ENCODE measurements around the gene VEGFB.
"Not testable (repeated sequence)": the region's sequence is repeated elsewhere in the genome, so short reads cannot be mapped to it uniquely, and the experiment has no call there.

Gene VEGFB

DNA sequence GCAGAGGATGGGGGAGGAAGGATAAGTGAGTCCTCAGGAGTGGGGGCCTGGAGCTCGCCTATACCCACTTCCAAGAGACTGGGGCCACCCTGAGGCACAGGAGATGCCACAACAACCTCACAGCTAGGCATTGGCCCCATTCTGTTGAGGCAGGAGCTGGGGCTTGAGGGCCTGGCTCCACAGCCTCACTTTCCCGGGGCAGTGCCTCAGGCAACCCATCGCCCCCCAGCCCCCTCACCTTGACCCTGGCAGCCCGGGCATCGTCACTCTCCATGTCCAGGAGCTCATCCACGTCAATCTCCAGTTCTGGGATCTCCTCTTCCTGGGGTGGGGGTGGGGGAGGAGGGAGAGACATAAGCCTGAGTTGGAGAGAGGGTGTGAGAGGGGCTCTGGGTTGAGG is 10.6 kb downstream of the VEGFB start:
- H4K91ac ChIP-seq (ENCODE audit: low read depth, low read length) = peak overlapping the region; percentile 67
- H3K79me2 ChIP-seq (ENCODE audit: control insufficient read depth, insufficient read depth, low read length, poor library complexity) = peaks cover 32% of the 10 kb centered on the region
- no CpG with 5 or more reads among the region's 6 CpGs for WGBS (ENCODE audit: extremely low coverage, insufficient coverage, insufficient read length)
- no peak overlapping the region for H4K12ac ChIP-seq (ENCODE audit: low read depth, low read length)
- H4K8ac ChIP-seq (ENCODE audit: low read depth, low read length) = peak overlapping the region; percentile 61
- peak overlapping the region; percentile 18 for H3K14ac ChIP-seq (ENCODE audit: low read length)
- peak overlapping the region; percentile 97 for H3K4me3 ChIP-seq (ENCODE audit: low read depth, low read length)
- H3K79me1 ChIP-seq (ENCODE audit: low read length) = peaks cover 44% of the 10 kb centered on the region
- peaks cover 4% of the 10 kb centered on the region for H3K9me3 ChIP-seq (ENCODE audit: insufficient read depth, low read depth, low read length)
- peak overlapping the region; percentile 87 for H3K27ac ChIP-seq (ENCODE audit: low read depth, low read length)
- H2AFZ ChIP-seq (ENCODE audit: insufficient read depth, low read length, poor library complexity) = no peak overlapping the region
- no peaks in the 10 kb centered on the region for H3K27me3 ChIP-seq (ENCODE audit: insufficient read depth, low read length)
- no peak for DNase-seq
- H3K4me2 ChIP-seq (ENCODE audit: low read length) = peak overlapping the region; percentile 73
- peaks cover 23 to 37% of the 10 kb centered on the region in 2 experiments for H3K4me1 ChIP-seq (ENCODE audit: control insufficient read depth in 1 of 2, insufficient read depth in 2 of 2, low read length in 2 of 2)
- peak overlapping the region; percentile 11 for H2AK5ac ChIP-seq (ENCODE audit: low read length)
- H3K4ac ChIP-seq (ENCODE audit: low read depth, low read length) = peak overlapping the region; percentile 89
- H3K9ac ChIP-seq (ENCODE audit: low read length) = peak overlapping the region; percentile 32
- peak overlapping the region; percentile 22 for H3K18ac ChIP-seq (ENCODE audit: low read length)
- no peak overlapping the region for H2BK5ac ChIP-seq (ENCODE audit: low read depth, low read length, poor library complexity)
- H3K36me3 ChIP-seq (ENCODE audit: control insufficient read depth in 1 of 2, insufficient read depth in 2 of 2, low read length in 2 of 2) = peaks cover 19 to 26% of the 10 kb centered on the region in 2 experiments
- H3K23ac ChIP-seq (ENCODE audit: low read length) = no peak overlapping the region
- H2BK12ac ChIP-seq (ENCODE audit: low read length) = peak overlapping the region; percentile 18
- peak overlapping the region; percentile 23 for H2BK120ac ChIP-seq (ENCODE audit: insufficient read depth, low read length, poor library complexity)

DNA sequence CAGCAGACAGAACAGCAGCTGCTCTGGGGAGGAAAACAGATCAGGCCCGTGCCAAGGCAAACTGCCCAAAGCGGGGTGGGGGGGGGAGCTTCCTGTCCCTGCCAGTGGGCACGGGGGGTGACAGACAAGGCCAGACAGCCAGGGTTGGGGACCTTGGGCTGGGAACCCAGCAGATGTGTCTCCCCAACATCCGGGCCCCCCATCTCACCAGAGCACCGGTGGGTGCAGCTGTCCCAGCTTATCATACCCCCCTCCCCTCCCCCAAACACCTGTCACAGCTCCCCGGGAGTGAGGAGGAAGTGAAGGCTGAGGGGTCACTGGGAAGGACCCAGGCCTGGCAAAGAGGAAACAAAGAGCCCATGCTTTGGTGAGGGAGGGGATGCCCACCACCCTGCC is 11.0 kb downstream of the VEGFB start:
- Histone ChIP-seq H3K23ac (ENCODE audit: low read length) (no peak overlapping the region), H2BK120ac (ENCODE audit: insufficient read depth, low read length, poor library complexity) (peak overlapping the region; percentile 23), H3K4me1 (ENCODE audit: control insufficient read depth in 1 of 2, insufficient read depth in 2 of 2, low read length in 2 of 2) (peaks cover 20 to 32% of the 10 kb centered on the region in 2 experiments), H3K27ac (ENCODE audit: low read depth, low read length) (peak overlapping the region; percentile 87), H2AK5ac (ENCODE audit: low read length) (no peak overlapping the region), H3K27me3 (ENCODE audit: insufficient read depth, low read length) (no peaks in the 10 kb centered on the region), H3K4ac (ENCODE audit: low read depth, low read length) (peak overlapping the region; percentile 89), H3K18ac (ENCODE audit: low read length) (peak overlapping the region; percentile 41), H2AFZ (ENCODE audit: insufficient read depth, low read length, poor library complexity) (no peak overlapping the region), H3K4me2 (ENCODE audit: low read length) (peak overlapping the region; percentile 73), H2BK12ac (ENCODE audit: low read length) (no peak overlapping the region), H3K36me3 (ENCODE audit: control insufficient read depth in 1 of 2, insufficient read depth in 2 of 2, low read length in 2 of 2) (peaks cover 19 to 26% of the 10 kb centered on the region in 2 experiments), H4K91ac (ENCODE audit: low read depth, low read length) (peak overlapping the region; percentile 67), H4K12ac (ENCODE audit: low read depth, low read length) (no peak overlapping the region), H3K9me3 (ENCODE audit: insufficient read depth, low read depth, low read length) (peaks cover 4% of the 10 kb centered on the region), H3K14ac (ENCODE audit: low read length) (peak overlapping the region; percentile 78), H3K79me1 (ENCODE audit: low read length) (peaks cover 41% of the 10 kb centered on the region), H3K9ac (ENCODE audit: low read length) (peak overlapping the region; percentile 32), H3K4me3 (ENCODE audit: low read depth, low read length) (peak overlapping the region; percentile 97), H2BK5ac (ENCODE audit: low read depth, low read length, poor library complexity) (no peak overlapping the region), H4K8ac (ENCODE audit: low read depth, low read length) (peak overlapping the region; percentile 32), H3K79me2 (ENCODE audit: control insufficient read depth, insufficient read depth, low read length, poor library complexity) (peaks cover 32% of the 10 kb centered on the region)
- no peak for DNase-seq
- WGBS (ENCODE audit: extremely low coverage, insufficient coverage, insufficient read length) = no CpG with 5 or more reads among the region's 6 CpGs

DNA sequence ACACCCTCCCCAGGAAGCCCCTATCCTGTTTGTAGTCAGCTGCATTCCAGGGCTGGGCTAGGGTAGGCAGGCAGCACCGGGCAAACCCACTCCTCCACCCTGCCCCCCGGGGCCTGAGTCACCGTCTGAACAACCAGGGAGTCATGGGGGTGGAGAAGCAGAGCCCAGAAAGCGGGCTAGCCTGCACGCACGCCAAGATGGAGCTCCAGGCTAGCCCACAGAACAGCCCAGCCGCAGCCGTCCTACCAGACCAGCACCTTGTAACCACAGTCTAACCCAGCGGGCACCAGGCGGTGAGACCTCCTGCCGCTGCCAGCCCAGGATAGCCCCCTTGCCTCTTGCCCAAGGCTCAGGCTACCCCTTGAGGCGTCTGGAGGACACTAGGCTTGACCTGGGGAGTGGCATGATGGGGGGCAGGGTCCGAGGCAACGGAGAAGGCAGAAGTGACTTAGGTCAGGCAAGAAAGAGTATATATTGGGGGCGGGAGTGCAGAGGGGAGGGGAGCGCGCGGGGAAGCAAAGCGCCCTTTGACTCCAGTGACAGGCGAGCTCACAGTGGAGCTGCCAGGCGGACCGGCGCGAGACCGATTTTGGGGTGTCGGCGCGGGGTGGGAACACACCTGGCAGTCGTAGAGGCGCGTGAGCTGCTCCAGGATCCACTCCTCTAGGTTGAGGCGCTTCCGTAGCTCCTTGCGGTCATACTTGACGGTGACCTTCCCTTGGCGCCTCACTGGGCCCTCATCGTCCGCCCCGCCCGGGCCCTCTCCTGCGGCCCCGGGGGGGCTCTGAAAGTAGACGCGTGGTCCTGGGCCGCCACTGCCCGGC is 11.6 kb downstream of the VEGFB start:
- Histone ChIP-seq H3K4me3 (ENCODE audit: low read depth, low read length) (peak overlapping the region; percentile 97), H3K27me3 (ENCODE audit: insufficient read depth, low read length) (no peaks in the 10 kb centered on the region), H3K36me3 (ENCODE audit: control insufficient read depth in 1 of 2, insufficient read depth in 2 of 2, low read length in 2 of 2) (peaks cover 19 to 26% of the 10 kb centered on the region in 2 experiments), H4K12ac (ENCODE audit: low read depth, low read length) (peak overlapping the region; percentile 56), H4K8ac (ENCODE audit: low read depth, low read length) (peak overlapping the region; percentile 58), H3K18ac (ENCODE audit: low read length) (peak overlapping the region; percentile 52), H2BK12ac (ENCODE audit: low read length) (peak overlapping the region; percentile 1), H3K4me2 (ENCODE audit: low read length) (peak overlapping the region; percentile 73), H3K79me1 (ENCODE audit: low read length) (peaks cover 39% of the 10 kb centered on the region), H2AFZ (ENCODE audit: insufficient read depth, low read length, poor library complexity) (peak overlapping the region; percentile 41), H2BK5ac (ENCODE audit: low read depth, low read length, poor library complexity) (peak overlapping the region; percentile 23), H3K4ac (ENCODE audit: low read depth, low read length) (peak overlapping the region; percentile 89), H2BK120ac (ENCODE audit: insufficient read depth, low read length, poor library complexity) (peak overlapping the region; percentile 50), H3K9me3 (ENCODE audit: insufficient read depth, low read depth, low read length) (peaks cover 4% of the 10 kb centered on the region), H2AK5ac (ENCODE audit: low read length) (peak overlapping the region; percentile 60), H4K91ac (ENCODE audit: low read depth, low read length) (peak overlapping the region; percentile 75), H3K79me2 (ENCODE audit: control insufficient read depth, insufficient read depth, low read length, poor library complexity) (peaks cover 28% of the 10 kb centered on the region), H3K14ac (ENCODE audit: low read length) (peak overlapping the region; percentile 78), H3K9ac (ENCODE audit: low read length) (peak overlapping the region; percentile 92), H3K4me1 (ENCODE audit: control insufficient read depth in 1 of 2, insufficient read depth in 2 of 2, low read length in 2 of 2) (peaks cover 24 to 35% of the 10 kb centered on the region in 2 experiments), H3K23ac (ENCODE audit: low read length) (peak overlapping the region; percentile 50), H3K27ac (ENCODE audit: low read depth, low read length) (peak overlapping the region; percentile 87)
- DNase-seq = peak; percentile 97 to 100
- no CpG with 5 or more reads among the region's 46 CpGs for WGBS (ENCODE audit: extremely low coverage, insufficient coverage, insufficient read length)

DNA sequence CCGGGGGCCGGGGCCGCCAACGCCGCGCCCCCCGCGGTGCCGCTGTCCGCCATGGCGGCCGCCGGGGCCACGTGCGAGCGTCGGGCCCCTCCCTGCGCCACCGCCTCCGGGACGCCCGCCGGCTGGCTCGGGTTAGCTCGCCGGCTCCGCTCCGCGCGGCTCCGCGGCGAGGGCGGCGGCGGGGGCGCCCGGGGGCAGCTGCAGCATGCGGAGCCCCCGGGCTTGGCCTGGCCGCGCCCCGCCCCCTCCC is 12.2 kb downstream of the VEGFB start:
- H3K18ac ChIP-seq (ENCODE audit: low read length); DNase-seq; H2BK120ac ChIP-seq (ENCODE audit: insufficient read depth, low read length, poor library complexity); H2AFZ ChIP-seq (ENCODE audit: insufficient read depth, low read length, poor library complexity); H3K23ac ChIP-seq (ENCODE audit: low read length); H4K12ac ChIP-seq (ENCODE audit: low read depth, low read length); H3K4ac ChIP-seq (ENCODE audit: low read depth, low read length); H3K27me3 ChIP-seq (ENCODE audit: insufficient read depth, low read length); H2AK5ac ChIP-seq (ENCODE audit: low read length); H2BK12ac ChIP-seq (ENCODE audit: low read length); H3K9me3 ChIP-seq (ENCODE audit: insufficient read depth, low read depth, low read length): not testable (repeated sequence)
- H4K8ac ChIP-seq (ENCODE audit: low read depth, low read length) = peak overlapping the region; percentile 58
- H3K4me2 ChIP-seq (ENCODE audit: low read length) = peak overlapping the region; percentile 73
- peak overlapping the region; percentile 97 for H3K4me3 ChIP-seq (ENCODE audit: low read depth, low read length)
- peaks cover 19 to 26% of the 10 kb centered on the region in 2 experiments for H3K36me3 ChIP-seq (ENCODE audit: control insufficient read depth in 1 of 2, insufficient read depth in 2 of 2, low read length in 2 of 2)
- H3K79me2 ChIP-seq (ENCODE audit: control insufficient read depth, insufficient read depth, low read length, poor library complexity) = peaks cover 28% of the 10 kb centered on the region
- peak overlapping the region; percentile 92 for H3K9ac ChIP-seq (ENCODE audit: low read length)
- peaks cover 40% of the 10 kb centered on the region for H3K79me1 ChIP-seq (ENCODE audit: low read length)
- H2BK5ac ChIP-seq (ENCODE audit: low read depth, low read length, poor library complexity) = peak overlapping the region; percentile 23
- no CpG with 5 or more reads among the region's 43 CpGs for WGBS (ENCODE audit: extremely low coverage, insufficient coverage, insufficient read length)
- H4K91ac ChIP-seq (ENCODE audit: low read depth, low read length) = peak overlapping the region; percentile 75
- peak overlapping the region; percentile 87 for H3K27ac ChIP-seq (ENCODE audit: low read depth, low read length)
- H3K4me1 ChIP-seq (ENCODE audit: control insufficient read depth in 1 of 2, insufficient read depth in 2 of 2, low read length in 2 of 2) = peaks cover 24 to 36% of the 10 kb centered on the region in 2 experiments
- peak overlapping the region; percentile 78 for H3K14ac ChIP-seq (ENCODE audit: low read length)

All from trophoblast cell (in vitro differentiated cells and primary cell).